HEK293 (cell line): Measurements from ENCODE around the gene FAM181B.
A peak's percentile ranks its signal among the peaks of the same experiment; 100 is the strongest.

ENCODE experiments used
- CTCF ChIA-PET: fragments of 350-600 bp; formaldehyde crosslinking; extraction: SDS; loops from one replicate; lab custom pipeline; 2021; ENCODE audit warnings: antibody characterized with exemption; lab: Yijun Ruan, JAX
- POLR2A ChIA-PET: fragments of 300-600 bp; formaldehyde crosslinking; extraction: SDS; loops from one replicate; lab custom pipeline; 2020; ENCODE audit warnings: antibody characterized with exemption, inconsistent platforms; lab: Yijun Ruan, JAX
- H3K27ac ChIP-seq: fragments of 200-500 bp; sonication (Bioruptor generic); 2 replicates; pipeline ENCODE4 v1.5.1; 2014; ENCODE audit warnings: low read depth, low read length, control low read depth, inconsistent platforms; ENCODE audit errors: extremely low read depth
- H3K36me3 ChIP-seq, 2 experiments: fragments of 200-500 bp in 1 of 2; sonication (Bioruptor generic) in 1 of 2; 1 replicate in 1 of 2; 2 replicates in 1 of 2; pipeline ENCODE4 v1.5.1; 2014 to 2017; ENCODE audit warnings: inconsistent platforms in 2 of 2, low read length in 2 of 2; ENCODE audit not compliant: control insufficient read depth in 2 of 2, insufficient read depth in 1 of 2
- H3K4me1 ChIP-seq: fragments of 200-500 bp; sonication (Bioruptor generic); 2 replicates; pipeline ENCODE4 v1.5.1; 2014; ENCODE audit warnings: mild to moderate bottlenecking, low read length, inconsistent platforms; ENCODE audit not compliant: control insufficient read depth, insufficient read depth
- H3K4me3 ChIP-seq: 2 replicates; pipeline ENCODE4 v1.5.1; 2011; ENCODE audit warnings: low read depth, mild to moderate bottlenecking, control low read depth, low read length, moderate library complexity
- H3K9me3 ChIP-seq: fragments of 200-500 bp; sonication (Bioruptor generic); 2 replicates; pipeline ENCODE4 v1.5.1; 2014; ENCODE audit warnings: low read depth, low read length, inconsistent platforms; ENCODE audit not compliant: control insufficient read depth, insufficient read depth
- GLIS1 ChIP-seq: fragments of 450-650 bp; formaldehyde crosslinking; IDR thresholded peaks from 2 replicates; pipeline ENCODE4 v1.5.1; 2016; ENCODE audit warnings: missing biosample characterization, missing genetic modification characterization
- HOXC10 ChIP-seq: sonication (generic); formaldehyde crosslinking; IDR thresholded peaks from 2 replicates; pipeline ENCODE4 v1.8.1; 2023; ENCODE audit warnings: mild to moderate bottlenecking, missing genetic modification reagents
- INSM2 ChIP-seq: fragments of 450-650 bp; formaldehyde crosslinking; IDR thresholded peaks from 2 replicates; pipeline ENCODE4 v1.5.1; 2016; ENCODE audit warnings: missing biosample characterization, missing genetic modification characterization
- PRDM6 ChIP-seq: fragments of 450-650 bp; formaldehyde crosslinking; IDR thresholded peaks from 2 replicates; pipeline ENCODE4 v1.5.1; 2017; ENCODE audit warnings: missing biosample characterization, missing genetic modification characterization
- ZBTB20 ChIP-seq: fragments of 450-650 bp; formaldehyde crosslinking; IDR thresholded peaks from 2 replicates; pipeline ENCODE4 v1.5.1; 2016; ENCODE audit warnings: missing biosample characterization, missing genetic modification characterization
- ZBTB26 ChIP-seq: fragments of 450-650 bp; formaldehyde crosslinking; optimal IDR thresholded peaks from 2 replicates; pipeline ENCODE3; 2016; ENCODE audit warnings: missing biosample characterization, mild to moderate bottlenecking, missing genetic modification characterization
- ZBTB8A ChIP-seq: fragments of 450-650 bp; formaldehyde crosslinking; IDR thresholded peaks from 2 replicates; pipeline ENCODE4 v1.5.1; 2016; ENCODE audit warnings: missing biosample characterization, missing genetic modification characterization
- ZNF274 ChIP-seq, 2 experiments: fragments of 200-500 bp in 1 of 2; fragments of 450-650 bp in 1 of 2; sonication (Bioruptor generic) in 1 of 2; formaldehyde crosslinking in 1 of 2; IDR thresholded peaks; 2 replicates each; pipeline versions ENCODE4 v1.5.1 to v1.6.1; 2014 to 2016; ENCODE audit warnings: borderline replicate concordance in 1 of 2, inconsistent platforms in 1 of 2, low read length in 1 of 2, missing biosample characterization in 1 of 2, missing genetic modification characterization in 1 of 2
- ZNF292 ChIP-seq: fragments of 450-650 bp; formaldehyde crosslinking; IDR thresholded peaks from 2 replicates; pipeline ENCODE4 v1.5.1; 2016; ENCODE audit warnings: low read depth, missing biosample characterization, missing genetic modification characterization, borderline replicate concordance
- ZNF302 ChIP-seq: fragments of 450-650 bp; formaldehyde crosslinking; IDR thresholded peaks from 2 replicates; pipeline ENCODE4 v1.5.1; 2016; ENCODE audit warnings: missing biosample characterization, missing genetic modification characterization, low read depth
- ZNF335 ChIP-seq: fragments of 450-650 bp; formaldehyde crosslinking; conservative IDR thresholded peaks from 2 replicates; pipeline ENCODE4 v1.5.1; 2016; ENCODE audit warnings: missing biosample characterization, missing genetic modification characterization
- ZNF433 ChIP-seq: fragments of 450-650 bp; formaldehyde crosslinking; IDR thresholded peaks from 2 replicates; pipeline ENCODE4 v1.5.1; 2016; ENCODE audit warnings: missing biosample characterization, missing genetic modification characterization, low read depth
- ZNF610 ChIP-seq: fragments of 450-650 bp; formaldehyde crosslinking; IDR thresholded peaks from 2 replicates; pipeline ENCODE4 v1.5.1; 2016; ENCODE audit warnings: missing biosample characterization, missing genetic modification characterization, borderline replicate concordance
- ZNF664 ChIP-seq: fragments of 450-650 bp; formaldehyde crosslinking; IDR thresholded peaks from 2 replicates; pipeline ENCODE4 v1.5.1; 2016; ENCODE audit warnings: missing biosample characterization, missing genetic modification characterization

FAM181B gene

GRCh38 chr11:82738091-82738490 lies 4.4 kb upstream of the FAM181B start (continued):
- TF ChIP-seq ZNF433 (tag by site-specific recombination) (no peak), ZNF610 (tag by site-specific recombination) (no peak), HOXC10 (CRISPR knock-in tag) (no peak)

- no peak for TF ChIP-seq ZNF292 (tag by site-specific recombination)
- TF ChIP-seq ZNF664 (tag by site-specific recombination): peak; percentile 98
- ChIA-PET CTCF (interaction anchor here (0.6 to 1.9 kb wide), 8 partner anchors 15 to 1188 kb away, joined by 3 to 6 read pairs (median 4); no protein-coding TSS in a partner anchor), POLR2A (interaction anchor here (1.4 kb wide), 1 partner anchor 423 kb away, joined by 3 read pairs; the partner anchor contains the start of gene PCF11)
- no peak overlapping the region for H3K4me3 ChIP-seq
- H3K27ac ChIP-seq: no peak overlapping the region
- no peaks in the 10 kb centered on the region for H3K4me1 ChIP-seq
- H3K36me3 ChIP-seq: no peaks in the 10 kb centered on the region
- H3K9me3 ChIP-seq: no peaks in the 10 kb centered on the region
Observed at GRCh38 chr11:82734120-82734479, 436 bp upstream of the FAM181B start.

DNA sequence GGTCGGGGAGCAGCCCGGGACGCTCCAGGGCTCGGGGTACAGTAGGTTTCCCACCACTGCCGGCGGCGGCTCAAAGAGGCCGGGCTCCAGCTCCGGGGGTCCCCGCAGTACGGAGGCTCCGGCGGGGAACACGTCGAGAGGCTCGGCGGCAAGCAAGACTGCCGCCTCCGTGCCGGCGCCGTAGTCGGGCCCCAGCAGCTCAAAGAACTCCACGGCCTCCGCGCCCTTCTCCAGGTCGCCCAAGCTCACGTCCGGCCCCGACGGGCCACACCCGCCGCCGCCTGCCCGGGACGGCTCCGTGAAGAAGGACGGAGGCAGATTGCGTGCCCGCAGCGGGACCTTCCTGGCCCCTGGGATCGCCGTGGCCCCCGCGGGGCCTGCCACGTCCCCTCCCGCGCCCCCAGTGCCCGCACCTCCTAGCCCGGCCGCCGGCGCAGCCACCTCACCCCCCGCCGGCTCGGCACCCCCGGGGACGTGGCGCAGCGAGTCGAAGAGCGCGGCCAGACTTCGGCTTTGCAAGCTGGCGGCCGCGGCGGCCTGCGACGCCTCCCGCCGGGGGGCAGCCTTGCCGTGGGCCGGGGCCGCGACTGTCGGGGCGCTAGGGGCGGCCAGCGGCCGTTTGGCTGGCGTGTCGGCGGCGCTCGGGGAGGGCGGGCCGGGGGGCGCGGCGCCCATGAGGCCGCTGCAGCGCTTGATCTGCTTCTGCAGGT lies 775 bp downstream of the FAM181B start:
- ChIA-PET POLR2A (interaction anchor here (1.4 kb wide), 1 partner anchor 424 kb away, joined by 3 read pairs; the partner anchor contains the start of gene PCF11), CTCF (interaction anchor here (1.9 kb wide), 2 partner anchors 14 to 46 kb away, joined by 4 to 6 read pairs; no protein-coding TSS in a partner anchor)
- H3K27ac ChIP-seq: peak overlapping the region; percentile 37; the same call in 1 of the 2 replicates
- H3K36me3 ChIP-seq: no peaks in the 10 kb centered on the region
- no peaks in the 10 kb centered on the region for H3K9me3 ChIP-seq
- peak overlapping the region; percentile 46 for H3K4me3 ChIP-seq
- TF ChIP-seq PRDM6 (tag by site-specific recombination) (no peak), ZBTB26 (peak; percentile 1), ZNF335 (tag by site-specific recombination) (0 out of 2 replicates have a peak, but pooled peaks have one; percentile 48), ZNF302 (tag by site-specific recombination) (no peak), GLIS1 (tag by site-specific recombination) (peak; percentile 24; the same call in 1 of the 2 replicates)
- H3K4me1 ChIP-seq: no peaks in the 10 kb centered on the region

DNA sequence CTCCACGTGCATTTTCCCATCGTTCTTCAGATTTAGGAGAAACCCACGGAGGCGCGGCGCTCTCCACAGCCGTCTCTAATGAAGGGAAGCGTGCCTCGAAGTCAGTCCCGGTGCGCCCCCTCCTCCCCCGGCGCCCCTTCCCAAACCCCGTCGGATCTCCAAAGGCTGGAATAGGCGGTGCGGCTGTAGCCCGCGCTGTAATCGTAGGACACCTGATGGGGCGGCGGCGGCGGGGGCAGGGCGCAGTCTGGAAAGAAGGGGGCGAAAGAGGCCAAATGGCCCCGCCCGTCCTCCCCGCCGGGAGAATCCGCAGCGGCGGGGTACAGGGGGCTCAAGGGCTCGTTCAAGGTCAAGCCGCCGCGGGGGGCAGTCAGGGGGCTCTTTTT lies 1.3 kb downstream of the FAM181B start:
- no peaks in the 10 kb centered on the region for H3K36me3 ChIP-seq
- POLR2A ChIA-PET: no interaction called here
- no peak overlapping the region for H3K4me3 ChIP-seq
- H3K9me3 ChIP-seq: no peaks in the 10 kb centered on the region
- no peaks in the 10 kb centered on the region for H3K4me1 ChIP-seq
- no peak for TF ChIP-seq ZNF274 (IDR thresholded peaks at IDR 0.05; ENCODE audit: low read length)
- no peak for TF ChIP-seq ZNF274 (tag by site-specific recombination; IDR thresholded peaks at IDR 0.05; ENCODE audit: borderline replicate concordance)
- no peak for TF ChIP-seq ZBTB20
- no peak for TF ChIP-seq INSM2 (tag by site-specific recombination)
- no peak for TF ChIP-seq ZBTB8A (tag by site-specific recombination)
- TF ChIP-seq, all 188 proteins: peak for 0
- H3K27ac ChIP-seq: no peak overlapping the region
- CTCF ChIA-PET: interaction anchor here (0.7 to 1.4 kb wide), 2 partner anchors 43 to 1200 kb away, joined by 3 to 8 read pairs; no protein-coding TSS in a partner anchor
